H1 (cell line): ENCODE data around the gene THSD1. TPM values are rescaled to one million over a fixed set of nuclear protein-coding genes. Genes with fewer than 3 reads are reported as not detected.
"Not testable (repeated sequence)": the region's sequence is repeated elsewhere in the genome, so short reads cannot be mapped to it uniquely, and the experiment has no call there.

Experiments
- CTCF ChIA-PET: fragments of 300-600 bp; sonication (Branson Sonifier 250); formaldehyde crosslinking; loops from one replicate; lab custom pipeline; 2021; ENCODE audit not compliant: partially characterized antibody; lab: Charles Lee
- POLR2A ChIA-PET: fragments of 300-600 bp; sonication (Branson Sonifier 250); formaldehyde crosslinking; loops from one replicate; lab custom pipeline; 2021; ENCODE audit warnings: inconsistent platforms; ENCODE audit not compliant: partially characterized antibody; lab: Charles Lee
- DNase-seq, 2 experiments: peaks; one replicate each; pipeline versions ENCODE4 v3.0.0 to v3.0.0-alpha.2; 2010 to 2022; ENCODE audit warnings: low spot score in 2 of 2, low read depth in 1 of 2, mixed read lengths in 1 of 2
- FAIRE-seq: peaks from 2 replicates; lab custom pipeline; 2011; peaks lifted over from hg19 to GRCh38; lab: Jason Lieb, UNC
- H2AFZ ChIP-seq: 2 replicates; pipeline ENCODE4 v1.8.1; 2012; ENCODE audit warnings: low read length, inconsistent platforms
- H2AK5ac ChIP-seq: 2 replicates; pipeline ENCODE4 v1.6.1; 2013; ENCODE audit warnings: low read depth, low read length
- H2BK120ac ChIP-seq: replicated peaks from 2 replicates; pipeline ENCODE3; 2013; ENCODE audit warnings: low read depth, low read length, inconsistent platforms
- H2BK12ac ChIP-seq: 2 replicates; pipeline ENCODE4 v1.6.1; 2013; ENCODE audit warnings: low read depth, low read length
- H2BK15ac ChIP-seq: 2 replicates; pipeline ENCODE4 v1.6.1; 2013; ENCODE audit warnings: low read length
- H2BK20ac ChIP-seq: 2 replicates; pipeline ENCODE4 v1.6.1; 2013; ENCODE audit warnings: low read length
- H2BK5ac ChIP-seq: 2 replicates; pipeline ENCODE4 v1.6.1; 2013; ENCODE audit warnings: low read depth, low read length
- H3K14ac ChIP-seq: 2 replicates; pipeline ENCODE4 v1.6.1; 2013; ENCODE audit warnings: inconsistent platforms; ENCODE audit not compliant: insufficient read length
- H3K18ac ChIP-seq: 2 replicates; pipeline ENCODE4 v1.6.1; 2013; ENCODE audit warnings: low read length; ENCODE audit errors: extremely low read depth
- H3K23ac ChIP-seq: 2 replicates; pipeline ENCODE4 v1.6.1; 2013; ENCODE audit warnings: inconsistent platforms; ENCODE audit not compliant: insufficient read length
- H3K23me2 ChIP-seq: 2 replicates; pipeline ENCODE4 v1.6.1; 2013; ENCODE audit warnings: low read depth, low read length
- H3K27ac ChIP-seq: 2 replicates; pipeline ENCODE4 v1.6.1; 2011; ENCODE audit warnings: low read depth, low read length, inconsistent platforms
- H3K27me3 ChIP-seq, 4 experiments: replicated peaks in 1 of 4; 1 replicate in 1 of 4; 2 replicates in 3 of 4; pipeline versions ENCODE4 v1.6.1 to v1.8.1; 2011 to 2013; ENCODE audit warnings: low read length in 3 of 4, mild to moderate bottlenecking in 3 of 4, inconsistent platforms in 2 of 4, mixed read lengths in 2 of 4, moderate library complexity in 1 of 4; ENCODE audit not compliant: control insufficient read depth in 3 of 4, insufficient read depth in 3 of 4; ENCODE audit errors: extremely low read depth in 1 of 4
- H3K36me3 ChIP-seq, 4 experiments: 2 replicates each; pipeline versions ENCODE4 v1.6.1 to v1.8.1; 2011 to 2013; ENCODE audit warnings: mild to moderate bottlenecking in 4 of 4, low read length in 3 of 4, moderate library complexity in 2 of 4, control low read depth in 1 of 4, inconsistent platforms in 1 of 4; ENCODE audit not compliant: insufficient read depth in 4 of 4, control insufficient read depth in 2 of 4
- H3K4ac ChIP-seq: replicated peaks from 2 replicates; pipeline ENCODE3; 2013; ENCODE audit warnings: low read length, low read depth, mixed read lengths, inconsistent platforms; ENCODE audit not compliant: insufficient read length
- H3K4me1 ChIP-seq, 4 experiments: replicated peaks in 1 of 4; 1 replicate in 1 of 4; 2 replicates in 3 of 4; pipeline versions ENCODE4 v1.6.1 to v1.8.1; 2011 to 2013; ENCODE audit warnings: low read length in 3 of 4, inconsistent platforms in 2 of 4, mixed read lengths in 1 of 4; ENCODE audit not compliant: insufficient read depth in 4 of 4, control insufficient read depth in 3 of 4
- H3K4me2 ChIP-seq, 2 experiments: 2 replicates each; pipeline versions ENCODE4 v1.6.1 to v1.8.1; 2011 to 2013; ENCODE audit warnings: low read depth in 2 of 2, low read length in 2 of 2, control low read depth in 1 of 2, inconsistent platforms in 1 of 2, mild to moderate bottlenecking in 1 of 2; ENCODE audit not compliant: insufficient read depth in 1 of 2
- H3K4me3 ChIP-seq, 4 experiments: fragments of 200-600, 300-600 bp in 1 of 4; sonication (generic), shearing (Covaris generic), sonication (Bioruptor Twin) in 1 of 4; 2 replicates each; pipeline versions ENCODE4 v1.5.1 to v1.8.1; 2011 to 2016; ENCODE audit warnings: low read length in 4 of 4, low read depth in 3 of 4, control low read depth in 2 of 4, inconsistent platforms in 2 of 4, mild to moderate bottlenecking in 2 of 4, mixed read lengths in 1 of 4, moderate library complexity in 1 of 4; ENCODE audit not compliant: insufficient read depth in 2 of 4; ENCODE audit errors: extremely low read depth in 1 of 4
- H3K56ac ChIP-seq: replicated peaks from 2 replicates; pipeline ENCODE3; 2013; ENCODE audit warnings: low read depth, mild to moderate bottlenecking, mixed read lengths, low read length, inconsistent platforms; ENCODE audit not compliant: insufficient read length
- H3K79me1 ChIP-seq: 2 replicates; pipeline ENCODE4 v1.6.1; 2013; ENCODE audit warnings: low read depth, low read length, control low read depth
- H3K79me2 ChIP-seq, 2 experiments: 2 replicates each; pipeline versions ENCODE4 v1.6.1 to v1.8.1; 2012 to 2013; ENCODE audit warnings: low read length in 2 of 2, mild to moderate bottlenecking in 2 of 2, inconsistent platforms in 1 of 2; ENCODE audit not compliant: insufficient read depth in 2 of 2, control insufficient read depth in 1 of 2
- H3K9ac ChIP-seq, 4 experiments: replicated peaks in 1 of 4; 1 replicate in 1 of 4; 2 replicates in 3 of 4; pipeline versions ENCODE4 v1.6.1 to v1.8.1; 2011 to 2013; ENCODE audit warnings: low read depth in 3 of 4, low read length in 3 of 4, control low read depth in 2 of 4, mild to moderate bottlenecking in 2 of 4, moderate library complexity in 2 of 4, inconsistent platforms in 1 of 4; ENCODE audit errors: extremely low read depth in 1 of 4
- H3K9me3 ChIP-seq, 2 experiments: 2 replicates each; pipeline versions ENCODE4 v1.6.1 to v1.8.1; 2012 to 2013; ENCODE audit warnings: mild to moderate bottlenecking in 2 of 2, moderate library complexity in 2 of 2, control low read depth in 1 of 2, inconsistent platforms in 1 of 2, low read depth in 1 of 2, low read length in 1 of 2, mixed read lengths in 1 of 2; ENCODE audit not compliant: insufficient read depth in 2 of 2
- H4K20me1 ChIP-seq, 2 experiments: replicated peaks in 1 of 2; 2 replicates each; pipeline versions ENCODE3 to v1.8.1; 2011 to 2013; ENCODE audit warnings: inconsistent platforms in 2 of 2, low read length in 2 of 2, mild to moderate bottlenecking in 1 of 2; ENCODE audit not compliant: insufficient read depth in 2 of 2, control insufficient read depth in 1 of 2
- H4K5ac ChIP-seq: 2 replicates; pipeline ENCODE4 v1.6.1; 2013; ENCODE audit warnings: low read length, low read depth, mixed read lengths, inconsistent platforms; ENCODE audit not compliant: insufficient read length
- H4K8ac ChIP-seq: 2 replicates; pipeline ENCODE4 v1.8.0; 2013; ENCODE audit warnings: mild to moderate bottlenecking, moderate library complexity, low read length, inconsistent platforms; ENCODE audit not compliant: insufficient read depth; ENCODE audit errors: extremely low read depth
- H4K91ac ChIP-seq: replicated peaks from 2 replicates; pipeline ENCODE3; 2013; ENCODE audit warnings: low read length, mixed read lengths, inconsistent platforms; ENCODE audit not compliant: insufficient read length
- WGBS, 2 experiments: shearing (Covaris generic) in 1 of 2; methylation state at CpG; one replicate each; pipeline versions ENCODE4 v1.1.6 to v1.1.7; 2013 to 2015; ENCODE audit warnings: low lambda C conversion rate in 2 of 2, mixed read lengths in 2 of 2, inconsistent platforms in 1 of 2, low coverage in 1 of 2, missing lambda C conversion rate in 1 of 2; ENCODE audit not compliant: insufficient replicate concordance in 2 of 2, insufficient coverage in 1 of 2, insufficient read length in 1 of 2; ENCODE audit errors: extremely low coverage in 1 of 2, missing lambda C conversion rate in 1 of 2; 5-methylcytosine and 5-hydroxymethylcytosine counted together
- polyA plus RNA-seq, 7 experiments: library from polyadenylated mRNA; depleted of rRNA in 3 of 7; stranded (reverse) in 5 of 7; unstranded in 2 of 7; fragments of >200 nt in 5 of 7; fragments of 200-250 nt in 2 of 7; gene quantifications; 1 replicate in 5 of 7; 2 replicates in 1 of 7; 4 replicates in 1 of 7; pipeline versions ENCODE4 v1.2.1 to v1.2.3, GENCODE V29; 2011 to 2013; ENCODE audit warnings: missing spikeins in 2 of 7, mixed read lengths in 2 of 7
- total RNA-seq: library from RNA; stranded (reverse); fragmentation: NEBNext Ultra II Directional; extraction: Animal tissue kit (Norgen Biotek cat#: 25700); gene quantifications from 2 replicates; pipeline ENCODE4 v1.2.1, GENCODE V29; 2021

The THSD1 gene
- total and polyA plus RNA-seq, 2 of the 8 experiments (the other 6 are each of a cell fraction or from before 2014, with no cell fraction given), result 0.17 to 0.35 TPM

GRCh38 chr13:52342203-52342602 lies 63.8 kb downstream of the THSD1 start:
- H4K91ac ChIP-seq, DNase-seq, H3K27ac ChIP-seq, H3K23me2 ChIP-seq, H3K9ac ChIP-seq, H3K36me3 ChIP-seq, H3K23ac ChIP-seq, H3K27me3 ChIP-seq, H2BK120ac ChIP-seq, H3K56ac ChIP-seq, H3K18ac ChIP-seq, H4K20me1 ChIP-seq, H4K5ac ChIP-seq, H3K4me3 ChIP-seq, H3K14ac ChIP-seq, H2BK20ac ChIP-seq, H2BK15ac ChIP-seq, H2AK5ac ChIP-seq, H2BK12ac ChIP-seq, FAIRE-seq, H3K4ac ChIP-seq, POLR2A ChIA-PET, H4K8ac ChIP-seq, H3K9me3 ChIP-seq, H2AFZ ChIP-seq, H3K79me2 ChIP-seq, H3K4me2 ChIP-seq, H3K79me1 ChIP-seq, H3K4me1 ChIP-seq, H2BK5ac ChIP-seq: not testable (repeated sequence)
- 85% methylated on average over 3 of the region's 3 CpGs; no CpG with 5 or more reads in 1 of the 2 experiments for WGBS, 2 experiments
- CTCF ChIA-PET, result interaction anchor here (1.0 to 3.0 kb wide), 3 partner anchors 24 to 105 kb away, joined by 3 to 9 read pairs (median 3); no protein-coding TSS in a partner anchor

- CTCF ChIA-PET, result interaction anchor here (0.6 kb wide), 1 partner anchor 68 kb away, joined by 4 read pairs; the partner anchor contains the start of gene THSD1
- H3K79me2 ChIP-seq, FAIRE-seq: not testable (repeated sequence)
These were observed 68.0 kb downstream of the THSD1 start for GRCh38 chr13:52337828-52338455.

More at GRCh38 chr13:52337828-52338455, 68.0 kb downstream of the THSD1 start:
- not testable (repeated sequence) for H3K14ac ChIP-seq, H3K27me3 ChIP-seq, H3K36me3 ChIP-seq, H2BK15ac ChIP-seq, H3K18ac ChIP-seq, H3K9me3 ChIP-seq, H3K4me1 ChIP-seq, H2BK12ac ChIP-seq, H3K4me3 ChIP-seq, H3K4ac ChIP-seq, H2BK20ac ChIP-seq, H2BK120ac ChIP-seq, H4K20me1 ChIP-seq, H3K27ac ChIP-seq, H3K23me2 ChIP-seq, H2AFZ ChIP-seq, H3K9ac ChIP-seq, H3K23ac ChIP-seq, H3K79me1 ChIP-seq, H3K56ac ChIP-seq, H4K8ac ChIP-seq, DNase-seq, H4K5ac ChIP-seq, H2AK5ac ChIP-seq, H4K91ac ChIP-seq, H3K4me2 ChIP-seq, H2BK5ac ChIP-seq
- WGBS, 2 experiments, result 94% methylated on average over 7 of the region's 7 CpGs; no CpG with 5 or more reads in 1 of the 2 experiments
- POLR2A ChIA-PET, result interaction anchor here (0.7 kb wide), 1 partner anchor 18 kb away, joined by 3 read pairs; no protein-coding TSS in a partner anchor
